ENCODE data around the gene EGR1. TPM values are rescaled to one million over a fixed set of nuclear protein-coding genes. Genes with fewer than 3 reads are reported as not detected.

Gene EGR1
- total and polyA plus RNA-seq, 4 donors = 1.4 to 88.7 (median 13.1) TPM

- H3K4me3 ChIP-seq (ENCODE audit: low read depth in 1 of 3, low read length in 3 of 3) = no peak overlapping the region
Observed at GRCh38 chr5:138469540-138470321, 4.5 kb downstream of the EGR1 start.

More at GRCh38 chr5:138469540-138470321, 4.5 kb downstream of the EGR1 start:
- Histone ChIP-seq H3K9ac (ENCODE audit: low read depth in 1 of 2, low read length in 2 of 2) (no peak overlapping the region), H3K9me3 (ENCODE audit: control insufficient read depth in 4 of 4, low read length in 3 of 4) (no peaks in the 10 kb centered on the region), H3K27ac (ENCODE audit: low read depth in 1 of 2, low read length in 2 of 2) (peak overlapping the region in 1 of 2 donors; percentile 36), H3K4me1 (ENCODE audit: control insufficient read depth in 4 of 4, insufficient read depth in 4 of 4, low read length in 3 of 4) (peaks cover 0 to 21% (median 9%) of the 10 kb centered on the region in 4 donors), H3K27me3 (ENCODE audit: control insufficient read depth in 4 of 4, insufficient read depth in 4 of 4, low read length in 3 of 4) (no peaks in the 10 kb centered on the region), H3K36me3 (ENCODE audit: control insufficient read depth in 4 of 4, insufficient read depth in 3 of 4, low read depth in 1 of 4, low read length in 3 of 4) (peaks cover 2 to 14% (median 13%) of the 10 kb centered on the region in 4 donors)
- DNase-seq (ENCODE audit: low spot score) = no peak
- 62% methylated on average over 8 of the region's 8 CpGs for WGBS
- TF ChIP-seq CTCF (IDR thresholded peaks at IDR 0.05; ENCODE audit: low read depth, low read length, missing input control) = no peak
- peak in 1 of 2 donors; percentile 28 for TF ChIP-seq RAD21 (IDR thresholded peaks at IDR 0.05)
- no peak for TF ChIP-seq FOXA2 (IDR thresholded peaks at IDR 0.05)
- peak in 1 of 2 donors; percentile 78 for TF ChIP-seq EGR1 (IDR thresholded peaks at IDR 0.05; ENCODE audit: low read depth in 2 of 2)
- TF ChIP-seq SP1 (IDR thresholded peaks at IDR 0.05) = peak; percentile 26
- no peak for TF ChIP-seq REST (IDR thresholded peaks at IDR 0.05)
- TF ChIP-seq NR2F2 (IDR thresholded peaks at IDR 0.05) = no peak
- TF ChIP-seq RXRA (IDR thresholded peaks at IDR 0.05) = peak in 1 of 2 donors; percentile 9
- peak in 1 of 2 donors; percentile 41 for TF ChIP-seq HNF4A (conservative IDR thresholded peaks at IDR 0.05)
- TF ChIP-seq TAF1 (conservative IDR thresholded peaks at IDR 0.05) = peak; percentile 50
- no peak for TF ChIP-seq HNF4G (IDR thresholded peaks at IDR 0.05)
- peak in 1 of 2 donors; percentile 95 for TF ChIP-seq JUND (IDR thresholded peaks at IDR 0.05)
- no peak for TF ChIP-seq YY1 (IDR thresholded peaks at IDR 0.05)
- no peak for TF ChIP-seq ZBTB33 (IDR thresholded peaks at IDR 0.05)
- TF ChIP-seq GABPA (IDR thresholded peaks at IDR 0.05 in 1 of 2, conservative IDR thresholded peaks at IDR 0.05 in 1 of 2) = no peak
- no peak for TF ChIP-seq FOXA1 (IDR thresholded peaks at IDR 0.05)
